Trophoblast cell (in vitro differentiated cells and primary cell): Measurements from ENCODE around the gene ZDHHC16.
"Not testable (repeated sequence)": the region's sequence is repeated elsewhere in the genome, so short reads cannot be mapped to it uniquely, and the experiment has no call there.

Source experiments
- DNase-seq, 2 donors: peaks; one replicate each; pipeline ENCODE4 v3.0.0-alpha.2; 2016
- H2AFZ ChIP-seq: 2 replicates; pipeline ENCODE4 v1.6.1; 2013; ENCODE audit warnings: low read length, moderate library complexity, mild to moderate bottlenecking; ENCODE audit not compliant: insufficient read depth, poor library complexity
- H2AK5ac ChIP-seq: 2 replicates; pipeline ENCODE4 v1.6.1; 2013; ENCODE audit warnings: mild to moderate bottlenecking, low read length
- H2BK120ac ChIP-seq: 2 replicates; pipeline ENCODE4 v1.6.1; 2013; ENCODE audit warnings: low read length, mild to moderate bottlenecking, moderate library complexity; ENCODE audit not compliant: insufficient read depth, poor library complexity
- H2BK12ac ChIP-seq: 2 replicates; pipeline ENCODE4 v1.6.1; 2013; ENCODE audit warnings: mild to moderate bottlenecking, low read length, moderate library complexity
- H2BK5ac ChIP-seq: 2 replicates; pipeline ENCODE4 v1.6.1; 2013; ENCODE audit warnings: low read length, low read depth, moderate library complexity, mild to moderate bottlenecking; ENCODE audit not compliant: poor library complexity
- H3K14ac ChIP-seq: 2 replicates; pipeline ENCODE4 v1.6.1; 2013; ENCODE audit warnings: mild to moderate bottlenecking, low read length
- H3K18ac ChIP-seq: 2 replicates; pipeline ENCODE4 v1.6.1; 2013; ENCODE audit warnings: mild to moderate bottlenecking, low read length
- H3K23ac ChIP-seq: 2 replicates; pipeline ENCODE4 v1.6.1; 2013; ENCODE audit warnings: low read length
- H3K27ac ChIP-seq: 2 replicates; pipeline ENCODE4 v1.5.1; 2013; ENCODE audit warnings: low read depth, mild to moderate bottlenecking, inconsistent platforms, low read length, moderate library complexity
- H3K27me3 ChIP-seq: 2 replicates; pipeline ENCODE4 v1.6.1; 2013; ENCODE audit warnings: inconsistent platforms, mild to moderate bottlenecking, low read length, moderate library complexity; ENCODE audit not compliant: insufficient read depth
- H3K36me3 ChIP-seq, 2 experiments: 1 replicate in 1 of 2; 2 replicates in 1 of 2; pipeline ENCODE4 v1.6.1; 2013; ENCODE audit warnings: low read length in 2 of 2, mild to moderate bottlenecking in 2 of 2, moderate library complexity in 1 of 2; ENCODE audit not compliant: insufficient read depth in 2 of 2, control insufficient read depth in 1 of 2
- H3K4ac ChIP-seq: 2 replicates; pipeline ENCODE4 v1.6.1; 2013; ENCODE audit warnings: low read depth, mild to moderate bottlenecking, low read length, moderate library complexity
- H3K4me1 ChIP-seq, 2 experiments: 1 replicate in 1 of 2; 2 replicates in 1 of 2; pipeline ENCODE4 v1.6.1; 2013; ENCODE audit warnings: low read length in 2 of 2, mild to moderate bottlenecking in 2 of 2, moderate library complexity in 1 of 2; ENCODE audit not compliant: insufficient read depth in 2 of 2, control insufficient read depth in 1 of 2
- H3K4me2 ChIP-seq: 2 replicates; pipeline ENCODE4 v1.6.1; 2013; ENCODE audit warnings: inconsistent platforms, mild to moderate bottlenecking, low read length, moderate library complexity
- H3K4me3 ChIP-seq: 2 replicates; pipeline ENCODE4 v1.5.1; 2013; ENCODE audit warnings: mild to moderate bottlenecking, low read depth, low read length, inconsistent platforms
- H3K79me1 ChIP-seq: one replicate; pipeline ENCODE4 v1.6.1; 2013; ENCODE audit warnings: low read length
- H3K79me2 ChIP-seq: 2 replicates; pipeline ENCODE4 v1.6.1; 2013; ENCODE audit warnings: low read length, mild to moderate bottlenecking; ENCODE audit not compliant: control insufficient read depth, insufficient read depth, poor library complexity
- H3K9ac ChIP-seq: 2 replicates; pipeline ENCODE4 v1.6.1; 2013; ENCODE audit warnings: mild to moderate bottlenecking, low read length
- H3K9me3 ChIP-seq: 2 replicates; pipeline ENCODE4 v1.6.1; 2013; ENCODE audit warnings: low read depth, mild to moderate bottlenecking, control low read depth, inconsistent platforms, low read length; ENCODE audit not compliant: insufficient read depth
- H4K12ac ChIP-seq: 2 replicates; pipeline ENCODE4 v1.6.1; 2013; ENCODE audit warnings: low read depth, mild to moderate bottlenecking, low read length, moderate library complexity
- H4K8ac ChIP-seq: 2 replicates; pipeline ENCODE4 v1.6.1; 2013; ENCODE audit warnings: low read depth, mild to moderate bottlenecking, low read length, moderate library complexity
- H4K91ac ChIP-seq: one replicate; pipeline ENCODE4 v1.6.1; 2013; ENCODE audit warnings: low read depth, mild to moderate bottlenecking, low read length, moderate library complexity
- WGBS: extraction: QIAGEN DNeasy Blood & Tissue Kit; methylation state at CpG from one replicate; pipeline ENCODE4 v1.1.7; 2013; ENCODE audit warnings: missing lambda C conversion rate; ENCODE audit not compliant: insufficient read length, insufficient coverage; ENCODE audit errors: extremely low coverage; 5-methylcytosine and 5-hydroxymethylcytosine counted together

The ZDHHC16 gene

GRCh38 chr10:97474918-97475317 is 28.9 kb downstream of the ZDHHC16 start:
- Histone ChIP-seq H4K91ac (no peak overlapping the region), H3K27me3 (no peaks in the 10 kb centered on the region), H4K12ac (no peak overlapping the region), H3K18ac (no peak overlapping the region), H2BK12ac (no peak overlapping the region), H3K4me2 (no peak overlapping the region), H2AFZ (no peak overlapping the region), H3K79me1 (no peaks in the 10 kb centered on the region), H3K4me1 (no peaks in the 10 kb centered on the region), H2AK5ac (no peak overlapping the region), H3K9ac (no peak overlapping the region), H3K79me2 (no peaks in the 10 kb centered on the region), H3K9me3 (no peaks in the 10 kb centered on the region), H2BK5ac (no peak overlapping the region), H3K4ac (no peak overlapping the region), H3K23ac (no peak overlapping the region), H4K8ac (no peak overlapping the region), H3K36me3 (peaks cover 30 to 58% of the 10 kb centered on the region in 2 experiments), H3K27ac (no peak overlapping the region), H2BK120ac (no peak overlapping the region), H3K14ac (no peak overlapping the region), H3K4me3 (no peak overlapping the region)
- WGBS, result no CpG with 5 or more reads among the region's 4 CpGs
- no peak for DNase-seq

GRCh38 chr10:97475936-97476594 is 30.1 kb downstream of the ZDHHC16 start:
- H3K23ac ChIP-seq, result no peak overlapping the region
- no peak overlapping the region for H2BK12ac ChIP-seq
- no peak overlapping the region for H2BK120ac ChIP-seq
- no peaks in the 10 kb centered on the region for H3K4me1 ChIP-seq
- H3K18ac ChIP-seq, result no peak overlapping the region
- no peak overlapping the region for H4K8ac ChIP-seq
- H4K12ac ChIP-seq, result no peak overlapping the region
- H3K9ac ChIP-seq, result no peak overlapping the region
- H3K27me3 ChIP-seq, result no peaks in the 10 kb centered on the region
- H3K4me3 ChIP-seq, result no peak overlapping the region
- no peak overlapping the region for H2AK5ac ChIP-seq
- peak; percentile 37 to 47 for DNase-seq
- H3K27ac ChIP-seq, result no peak overlapping the region
- no peak overlapping the region for H2BK5ac ChIP-seq
- WGBS, result no CpG with 5 or more reads among the region's 2 CpGs
- H4K91ac ChIP-seq, result no peak overlapping the region
- H3K36me3 ChIP-seq, result peaks cover 32 to 56% of the 10 kb centered on the region in 2 experiments
- no peak overlapping the region for H3K4ac ChIP-seq
- H3K79me2 ChIP-seq, result no peaks in the 10 kb centered on the region
- H3K9me3 ChIP-seq, result no peaks in the 10 kb centered on the region
- no peaks in the 10 kb centered on the region for H3K79me1 ChIP-seq
- no peak overlapping the region for H2AFZ ChIP-seq
- H3K14ac ChIP-seq, result no peak overlapping the region
- H3K4me2 ChIP-seq, result no peak overlapping the region

- peaks cover 23 to 45% of the 10 kb centered on the region in 2 experiments for H3K36me3 ChIP-seq
- H4K12ac ChIP-seq, H2AFZ ChIP-seq, H3K27me3 ChIP-seq, H3K4me1 ChIP-seq, H3K14ac ChIP-seq, H3K27ac ChIP-seq, H3K4me3 ChIP-seq, H3K4me2 ChIP-seq, H3K9ac ChIP-seq, H3K79me1 ChIP-seq, DNase-seq, H3K9me3 ChIP-seq, H4K91ac ChIP-seq, H3K18ac ChIP-seq, H3K79me2 ChIP-seq, H4K8ac ChIP-seq, H2BK12ac ChIP-seq, H2BK120ac ChIP-seq, H2BK5ac ChIP-seq, H3K23ac ChIP-seq, H3K4ac ChIP-seq, H2AK5ac ChIP-seq: not testable (repeated sequence)
- no CpG with 5 or more reads among the region's 4 CpGs for WGBS
Measured at GRCh38 chr10:97479410-97479809, 33.4 kb downstream of the ZDHHC16 start.

DNA sequence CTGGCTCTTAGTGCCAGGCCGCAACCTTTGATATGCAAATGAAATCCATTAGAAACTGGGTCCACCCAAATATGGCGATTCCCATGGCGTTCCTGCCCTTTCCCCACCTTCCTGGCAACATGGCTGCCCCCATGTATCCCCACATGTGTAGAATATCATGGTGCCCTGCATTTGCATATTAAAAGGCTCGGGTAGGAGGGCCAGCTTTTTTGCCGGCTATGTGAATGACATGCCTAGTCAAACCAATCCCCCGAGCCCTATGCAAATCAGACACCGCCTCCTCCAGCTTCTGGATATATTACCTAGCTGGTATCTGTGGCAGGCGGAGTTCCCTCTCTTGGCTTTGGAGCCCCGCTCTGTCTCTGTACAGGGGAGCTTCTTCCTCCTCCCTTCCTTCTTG is 34.0 kb downstream of the ZDHHC16 start:
- Histone ChIP-seq H3K18ac (peak overlapping the region; percentile 56), H2AFZ (no peak overlapping the region), H2BK120ac (no peak overlapping the region), H3K4me3 (no peak overlapping the region), H3K4me2 (no peak overlapping the region), H3K27me3 (no peaks in the 10 kb centered on the region), H3K79me2 (no peaks in the 10 kb centered on the region), H2AK5ac (no peak overlapping the region), H3K27ac (no peak overlapping the region), H3K9me3 (no peaks in the 10 kb centered on the region), H4K91ac (no peak overlapping the region), H2BK5ac (no peak overlapping the region), H3K36me3 (peaks cover 23 to 44% of the 10 kb centered on the region in 2 experiments), H3K23ac (no peak overlapping the region), H4K12ac (no peak overlapping the region), H3K4me1 (no peaks in the 10 kb centered on the region), H2BK12ac (no peak overlapping the region), H3K9ac (no peak overlapping the region), H4K8ac (no peak overlapping the region), H3K4ac (no peak overlapping the region), H3K79me1 (no peaks in the 10 kb centered on the region), H3K14ac (no peak overlapping the region)
- no CpG with 5 or more reads among the region's 9 CpGs for WGBS
- no peak for DNase-seq
